Right lobe of liver (tissue), 6 donors: Measurements from ENCODE around the gene KLC1. TPM values are rescaled to one million over a fixed set of nuclear protein-coding genes. Genes with fewer than 3 reads are reported as not detected.

Source experiments
- ATAC-seq, 4 donors: fragments of 200-7000 bp; cut with Tn5 transposase; one replicate each; pipeline ENCODE4 v1.9.1; 2020; ENCODE audit warnings: mild to moderate bottlenecking in 4 of 4, moderate library complexity in 4 of 4
- DNase-seq, 3 donors: peaks; one replicate each; pipeline ENCODE4 v3.0.0-alpha.2; 2020
- H3K27ac ChIP-seq, 3 donors: fragments of 200-600 bp; one replicate each; pipeline ENCODE4 v1.8.0; 2022
- H3K27me3 ChIP-seq, 2 donors: fragments of 200-600 bp; one replicate each; pipeline ENCODE4 v1.8.0; 2022
- H3K36me3 ChIP-seq, 4 donors: fragments of 200-600 bp; sonication (generic) in 1 of 4; one replicate each; pipeline versions ENCODE4 v1.5.1 to v1.8.0; 2017 to 2022; ENCODE audit warnings: control low read depth in 1 of 4
- H3K4me1 ChIP-seq, 4 donors: fragments of 200-600 bp; sonication (generic) in 1 of 4; one replicate each; pipeline versions ENCODE4 v1.5.1 to v1.8.0; 2017 to 2022; ENCODE audit warnings: control low read depth in 1 of 4
- H3K4me3 ChIP-seq, 3 donors: fragments of 200-600 bp; one replicate each; pipeline ENCODE4 v1.8.0; 2022
- H3K9me3 ChIP-seq, 4 donors: fragments of 200-600 bp; sonication (generic) in 1 of 4; one replicate each; pipeline versions ENCODE4 v1.5.1 to v1.8.0; 2017 to 2022; ENCODE audit warnings: control low read depth in 1 of 4
- CTCF ChIP-seq, 4 donors: fragments of 200-600 bp in 3 of 4; fragments of 450-650 bp in 1 of 4; IDR thresholded peaks; one replicate each; pipeline versions ENCODE4 v1.5.1 to v1.8.0; 2016 to 2022; ENCODE audit warnings: antibody characterized with exemption in 4 of 4, mild to moderate bottlenecking in 2 of 4
- POLR2A ChIP-seq: fragments of 450-650 bp; IDR thresholded peaks from one replicate; pipeline ENCODE4 v1.6.1; 2017; ENCODE audit warnings: antibody characterized with exemption, mild to moderate bottlenecking
- WGBS: methylation state at CpG from one replicate; pipeline ENCODE4 v1.1.6; 2018; ENCODE audit warnings: low coverage, low lambda C conversion rate; ENCODE audit not compliant: insufficient coverage; ENCODE audit errors: missing lambda C conversion rate; 5-methylcytosine and 5-hydroxymethylcytosine counted together
- intact Hi-C, 2 donors: fragments of 100-400 bp; cut with DNase I; formaldehyde crosslinking; loops; one replicate each; pipeline versions ENCODE4 v1.11.2 to v1.14.1; 2022
- total RNA-seq, 6 experiments: library from RNA; depleted of rRNA in 2 of 6; stranded (reverse); fragments of >200 nt in 2 of 6; fragmentation: NEBNext Ultra II Directional in 3 of 6; extraction: Animal tissue kit (Norgen Biotek cat#: 25700) in 3 of 6; gene quantifications; one replicate each; pipeline versions ENCODE4 v1.1.0 to v1.2.4, GENCODE V29; 2016 to 2023
- donor health status: DM: no; HTN: yes; CAD: no.
- donor health status: DM: no; HTN: no; CAD: no.
- donor health status: DM: no; HTN: no; CAD: no.
- donor health status: DM: no; HTN: yes; CAD: no.
- donor health status: DM: no; HTN: yes; CAD: no.

The KLC1 gene
- total RNA-seq, 6 experiments from 2014 or later, result 45.8 to 78.9 (median 58.0) TPM

GRCh38 chr14:103613517-103613916, 15.5 kb upstream of the KLC1 start:
- Histone ChIP-seq H3K4me3 (no peak overlapping the region), H3K27me3 (no peaks in the 10 kb centered on the region), H3K36me3 (no peaks in the 10 kb centered on the region), H3K27ac (no peak overlapping the region), H3K9me3 (peaks cover 0 to 6% (median 2%) of the 10 kb centered on the region in 4 donors), H3K4me1 (no peaks in the 10 kb centered on the region)
- DNase-seq (no peak), ATAC-seq (peak in 1 of 4 donors; percentile 34)
- TF ChIP-seq CTCF (IDR thresholded peaks at IDR 0.05), result peak in 3 of 4 donors; percentile 26 to 46 (median 28)
- TF ChIP-seq POLR2A, result no peak
- 96% methylated on average over 3 of the region's 4 CpGs for WGBS
- intact Hi-C loops, result no loop called here

GRCh38 chr14:103616635-103617300, 12.2 kb upstream of the KLC1 start:
- TF ChIP-seq POLR2A (no peak), CTCF (IDR thresholded peaks at IDR 0.05) (no peak)
- DNase-seq (no peak), ATAC-seq (no peak)
- Histone ChIP-seq H3K27ac (no peak overlapping the region), H3K36me3 (no peaks in the 10 kb centered on the region), H3K4me3 (no peak overlapping the region), H3K9me3 (no peaks in the 10 kb centered on the region), H3K4me1 (no peaks in the 10 kb centered on the region), H3K27me3 (no peaks in the 10 kb centered on the region)
- intact Hi-C loops, result no loop called here
- WGBS, result 70% methylated on average over 10 of the region's 17 CpGs

- ATAC-seq, result no peak
- WGBS, result 73% methylated on average over 5 of the region's 5 CpGs
- intact Hi-C loops, result no loop called here
- no peaks in the 10 kb centered on the region for H3K36me3 ChIP-seq
- no peak for DNase-seq
- no peaks in the 10 kb centered on the region for H3K4me1 ChIP-seq
- TF ChIP-seq POLR2A (no peak), CTCF (IDR thresholded peaks at IDR 0.05) (no peak)
- no peaks in the 10 kb centered on the region for H3K9me3 ChIP-seq
- H3K4me3 ChIP-seq, result no peak overlapping the region
- no peaks in the 10 kb centered on the region for H3K27me3 ChIP-seq
- H3K27ac ChIP-seq, result no peak overlapping the region
Measured at GRCh38 chr14:103619057-103619456, 10.0 kb upstream of the KLC1 start.

GRCh38 chr14:103621860-103622259, 7.2 kb upstream of the KLC1 start:
- Histone ChIP-seq H3K27me3 (no peaks in the 10 kb centered on the region), H3K9me3 (no peaks in the 10 kb centered on the region), H3K4me3 (no peak overlapping the region), H3K4me1 (no peaks in the 10 kb centered on the region), H3K27ac (no peak overlapping the region), H3K36me3 (no peaks in the 10 kb centered on the region)
- WGBS, result 86% methylated on average over 5 of the region's 5 CpGs
- ATAC-seq (no peak), DNase-seq (no peak)
- TF ChIP-seq CTCF (IDR thresholded peaks at IDR 0.05) (no peak), POLR2A (no peak)
- intact Hi-C loops, result loop anchor here in 1 of 2 donors (10.0 kb wide), 1 partner anchor 47 kb away; no protein-coding TSS in a partner anchor
